PC-9 (cell line): Measurements from ENCODE around the gene CST5.

Source experiments
- CTCF ChIP-seq: fragments of 200-600 bp; sonication (generic); conservative IDR thresholded peaks from 2 replicates; pipeline ENCODE4 v1.6.1; 2017; ENCODE audit warnings: mixed run types, antibody characterized with exemption, mild to moderate bottlenecking, moderate library complexity
- EZH2 ChIP-seq: fragments of 200-600 bp; sonication (generic); IDR thresholded peaks from 2 replicates; pipeline ENCODE4 v1.8.0; 2017; ENCODE audit warnings: antibody characterized with exemption, low read depth

GRCh38 chr20:23832775-23833513, 46.6 kb downstream of the CST5 start:
- no peak for TF ChIP-seq CTCF
- no peak for TF ChIP-seq EZH2
